Measurements from ENCODE around the gene GIGYF1.
"Not testable (repeated sequence)": the region's sequence is repeated elsewhere in the genome, so short reads cannot be mapped to it uniquely, and the experiment has no call there.

The GIGYF1 gene

GRCh38 chr7:100706672-100707311 lies 12.7 kb upstream of the GIGYF1 start:
- no peak for DNase-seq

DNA sequence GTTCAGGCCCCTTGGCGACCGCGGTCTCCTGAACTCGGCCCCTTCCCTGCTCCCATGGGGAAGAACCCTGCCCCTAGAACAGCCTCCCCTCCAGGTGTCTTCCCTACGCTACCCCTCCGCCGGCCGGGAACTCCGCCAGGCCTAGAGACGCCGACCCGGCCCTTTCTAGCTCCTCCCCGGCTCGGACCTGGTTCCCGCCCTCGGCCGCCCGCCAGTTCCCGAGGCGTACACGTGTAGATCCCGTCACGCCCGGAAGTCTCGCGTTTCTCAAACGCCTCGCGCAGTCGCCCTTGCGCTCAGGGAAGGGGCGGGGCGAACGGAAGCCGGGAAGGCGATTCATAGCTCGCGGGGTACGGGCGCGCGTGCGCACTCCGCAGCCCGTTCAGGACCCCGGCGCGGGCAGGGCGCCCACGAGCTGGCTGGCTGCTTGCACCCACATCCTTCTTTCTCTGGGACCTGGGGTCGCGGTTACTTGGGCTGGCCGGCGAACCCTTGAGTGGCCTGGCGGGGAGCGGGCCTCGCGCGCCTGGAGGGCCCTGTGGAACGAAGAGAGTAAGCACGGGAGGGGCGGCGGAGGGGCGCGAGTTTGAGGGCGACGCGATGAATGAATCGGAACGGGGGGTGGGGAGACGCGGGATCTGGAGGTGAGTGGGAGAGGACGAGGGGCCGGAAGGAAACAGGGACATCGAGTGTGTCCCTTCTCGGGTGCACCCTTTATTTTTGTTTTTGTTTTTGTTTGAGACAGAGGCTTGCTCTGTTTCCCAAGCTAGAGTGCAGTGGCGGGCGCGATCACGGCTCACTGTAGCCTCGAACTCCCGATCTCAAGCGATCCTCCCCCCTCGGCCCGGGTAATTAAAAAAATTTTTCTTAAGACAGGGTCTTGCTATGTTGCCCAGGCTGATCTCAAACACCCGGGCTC lies 12.0 kb upstream of the GIGYF1 start, which contains the start of gene POP7:
POP7 (plus strand) TSS at position 369 of the 919 bp plus-strand sequence. CDS start 710 bp downstream, outside the sequence.
- peak; percentile 95 for DNase-seq

- DNase-seq, result peak; percentile 50
Measured at GRCh38 chr7:100705320-100705752, 11.3 kb upstream of the GIGYF1 start.

DNA sequence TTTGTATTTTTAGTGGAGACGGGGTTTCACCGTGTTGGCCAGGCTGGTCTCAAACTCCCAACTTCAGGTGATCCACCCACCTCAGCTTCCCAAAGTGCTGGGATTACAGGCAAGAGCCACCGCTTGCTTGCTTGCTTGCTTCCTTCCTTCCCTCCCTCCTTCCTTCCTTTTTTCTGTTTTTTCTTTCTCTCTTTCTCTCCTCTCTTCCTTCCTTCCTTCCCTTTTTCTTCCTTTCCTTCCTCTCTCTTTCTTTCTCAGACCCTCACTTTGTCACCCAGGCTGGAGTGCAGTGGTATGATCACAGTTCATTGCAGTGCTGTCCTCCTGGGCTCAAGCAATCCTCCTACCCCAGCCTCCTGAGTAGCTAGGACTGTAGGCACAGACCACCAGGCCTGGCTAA lies 7.0 kb upstream of the GIGYF1 start:
- not testable (repeated sequence) for DNase-seq

DNA sequence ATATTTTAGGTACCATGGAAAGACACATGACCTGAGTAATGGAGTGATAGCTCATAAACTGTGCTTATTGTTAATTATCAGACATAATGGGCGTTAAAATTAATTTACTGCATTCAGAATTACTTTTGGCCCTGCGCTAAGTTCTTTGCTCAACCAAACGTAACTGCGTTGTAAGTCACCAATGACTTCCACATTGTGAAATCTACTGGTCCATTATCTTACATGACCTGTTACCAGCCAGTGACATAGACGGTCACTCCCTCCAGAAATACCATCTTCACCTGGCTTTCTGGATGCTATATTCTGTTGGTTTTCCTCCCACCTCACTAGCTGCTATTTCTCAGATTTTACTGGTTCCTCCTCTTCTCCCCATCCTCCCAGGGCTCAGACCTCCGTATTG lies 5.0 kb upstream of the GIGYF1 start:
- DNase-seq, result no peak

DNA sequence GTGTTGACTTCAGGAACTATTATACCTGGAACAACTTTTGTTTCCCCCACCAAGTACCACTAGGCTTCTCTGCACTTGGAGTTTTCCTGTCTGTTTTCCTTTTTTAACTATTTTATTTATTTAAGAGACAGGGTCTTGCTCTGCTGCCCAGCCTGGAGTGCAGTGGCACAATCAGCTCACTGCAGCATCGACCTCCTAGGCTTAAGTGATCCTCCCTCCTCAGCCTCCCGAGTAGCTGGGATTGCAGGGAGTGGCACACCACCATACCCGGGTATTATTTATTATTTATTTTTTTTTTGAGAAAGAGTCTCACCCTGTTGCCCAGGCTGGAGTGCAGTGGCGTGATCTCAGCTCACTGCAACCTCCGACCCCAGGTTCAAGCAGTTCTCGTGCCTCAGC lies 2.1 kb upstream of the GIGYF1 start:
- DNase-seq, result no peak

DNA sequence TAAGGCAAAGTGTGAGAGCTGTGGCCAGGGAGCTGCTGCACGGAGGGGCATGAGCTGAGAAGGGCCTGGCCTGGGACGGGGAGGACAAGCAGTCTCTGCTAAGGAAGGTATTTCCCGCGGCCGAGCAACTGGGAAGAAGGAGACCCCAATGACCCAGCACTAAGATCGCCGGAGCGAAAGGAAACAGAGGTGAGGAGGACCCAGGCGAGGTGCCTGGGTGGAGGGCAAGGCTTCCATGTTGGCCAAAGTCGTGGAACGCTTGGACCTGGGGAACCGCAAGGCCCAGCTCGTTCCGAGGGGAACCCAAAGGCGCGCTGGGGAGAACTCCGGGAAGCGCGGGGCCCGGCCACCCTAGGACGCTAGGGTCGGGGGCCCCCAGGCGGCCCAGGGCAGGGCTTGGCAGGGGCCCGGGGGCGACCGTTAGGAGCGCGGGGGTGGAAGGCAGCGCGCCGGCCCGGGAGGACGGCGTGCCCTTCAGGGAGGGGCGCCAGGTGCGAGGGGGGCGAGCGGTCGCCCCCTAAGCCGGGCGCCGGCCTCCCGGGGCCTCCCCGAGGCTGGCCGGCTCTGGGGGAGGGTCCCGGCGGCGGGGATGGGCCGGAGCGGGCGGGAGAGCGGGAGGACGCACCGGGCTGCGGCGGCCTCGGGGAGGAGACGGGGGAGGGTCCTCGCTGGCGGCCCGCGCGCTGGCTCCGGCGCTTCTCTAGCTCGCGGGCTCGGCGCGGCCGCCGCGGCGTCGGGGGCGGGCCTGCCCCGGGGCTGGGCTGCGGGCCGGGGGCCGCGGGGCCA lies 545 bp downstream of the GIGYF1 start:
- DNase-seq, result no peak

- DNase-seq, result no peak
Measured at GRCh38 chr7:100692578-100692961, 1.5 kb downstream of the GIGYF1 start.

DNA sequence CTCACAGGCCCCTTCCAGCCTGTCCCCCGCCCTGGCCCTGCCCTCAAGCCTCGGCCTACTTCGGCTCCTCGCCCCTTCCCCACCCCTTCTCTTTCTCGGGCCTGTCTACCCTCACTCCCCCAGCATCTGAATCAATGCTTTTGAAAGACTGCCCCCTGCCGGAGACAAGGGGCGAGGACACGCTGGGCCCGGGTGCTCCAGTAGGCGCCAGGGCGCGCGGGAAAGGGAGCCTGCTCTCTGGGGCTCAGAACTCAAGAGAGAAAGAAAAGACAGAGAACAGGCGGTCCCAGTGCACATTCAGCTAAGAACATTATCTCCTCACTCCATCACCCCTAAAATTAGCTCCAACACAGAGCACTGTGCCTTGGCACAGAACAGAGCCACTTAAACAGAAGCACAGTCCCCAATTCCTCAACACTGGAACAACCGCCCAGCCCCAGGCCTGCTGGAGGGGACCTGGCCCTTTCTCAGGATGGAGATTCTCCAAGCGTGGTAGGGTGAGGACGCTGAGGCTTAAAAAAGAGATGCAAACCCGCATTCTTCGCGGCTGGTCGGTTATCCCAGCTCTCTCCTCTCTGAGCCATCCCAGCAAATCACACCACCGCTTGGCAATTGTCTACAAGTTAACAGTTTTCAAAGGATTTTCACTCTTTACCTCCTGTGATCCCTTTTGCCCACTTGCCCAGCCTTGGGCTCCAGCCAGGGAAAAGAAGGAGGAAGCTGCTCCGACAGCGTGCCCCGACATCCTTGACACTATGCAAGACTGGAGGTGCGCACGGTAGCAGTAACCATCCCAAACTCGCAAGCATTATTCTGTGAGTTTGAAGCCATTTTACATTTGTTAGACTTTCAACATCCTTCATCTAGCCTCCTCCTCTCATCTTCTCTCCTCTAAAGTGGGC lies 2.1 kb downstream of the GIGYF1 start:
- DNase-seq, result peak; percentile 24

DNA sequence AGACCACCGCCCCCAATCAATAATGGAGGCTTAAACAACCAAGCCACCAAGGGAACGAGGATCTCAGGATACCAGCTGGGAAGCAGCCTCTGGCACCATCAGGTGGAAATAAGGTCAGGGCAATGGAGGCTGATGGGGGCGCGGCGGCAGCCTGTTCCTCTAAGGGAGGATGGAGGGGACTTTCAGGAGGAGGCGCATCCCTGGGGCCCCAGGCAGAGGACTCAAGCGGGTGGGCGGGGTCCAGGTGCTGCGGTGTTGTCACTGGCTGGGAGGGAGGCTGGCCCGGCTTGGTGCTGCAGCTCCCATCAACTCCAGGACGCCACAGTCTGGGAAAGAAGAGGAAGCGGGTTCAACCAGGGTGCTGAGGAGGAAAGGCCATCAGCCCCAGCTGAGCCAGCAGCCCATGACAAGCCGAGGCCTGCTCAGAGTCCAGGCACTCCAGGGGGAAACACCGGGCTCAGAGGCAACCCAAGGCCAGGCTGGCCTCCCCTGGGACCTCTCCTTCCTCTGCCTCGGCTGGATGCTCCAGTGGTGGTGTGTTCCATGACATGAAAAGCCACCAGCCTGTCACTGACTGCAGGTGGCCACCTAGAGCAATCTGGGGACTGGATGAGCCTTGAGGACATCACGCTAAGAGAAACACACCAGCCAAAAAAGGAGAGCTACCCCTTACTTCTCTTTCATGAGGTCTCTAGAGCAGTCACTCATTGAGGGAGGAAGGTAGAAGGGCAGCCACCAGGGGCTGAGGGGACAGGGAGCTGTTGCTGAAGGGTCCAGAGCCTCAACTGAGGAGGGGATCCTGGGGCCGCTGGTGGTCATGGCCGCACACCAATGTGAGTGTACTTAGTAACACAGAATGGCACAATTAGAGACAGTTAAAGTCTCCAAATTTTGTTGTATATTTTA lies 4.6 kb downstream of the GIGYF1 start:
- no peak for DNase-seq

- DNase-seq, result no peak
Measured at GRCh38 chr7:100688326-100688860, 5.7 kb downstream of the GIGYF1 start.

GRCh38 chr7:100687751-100688300 lies 6.2 kb downstream of the GIGYF1 start:
- no peak for DNase-seq

GRCh38 chr7:100687261-100687660 lies 6.8 kb downstream of the GIGYF1 start:
- no peak for DNase-seq

GRCh38 chr7:100686822-100687211 lies 7.2 kb downstream of the GIGYF1 start:
- no peak for DNase-seq

DNA sequence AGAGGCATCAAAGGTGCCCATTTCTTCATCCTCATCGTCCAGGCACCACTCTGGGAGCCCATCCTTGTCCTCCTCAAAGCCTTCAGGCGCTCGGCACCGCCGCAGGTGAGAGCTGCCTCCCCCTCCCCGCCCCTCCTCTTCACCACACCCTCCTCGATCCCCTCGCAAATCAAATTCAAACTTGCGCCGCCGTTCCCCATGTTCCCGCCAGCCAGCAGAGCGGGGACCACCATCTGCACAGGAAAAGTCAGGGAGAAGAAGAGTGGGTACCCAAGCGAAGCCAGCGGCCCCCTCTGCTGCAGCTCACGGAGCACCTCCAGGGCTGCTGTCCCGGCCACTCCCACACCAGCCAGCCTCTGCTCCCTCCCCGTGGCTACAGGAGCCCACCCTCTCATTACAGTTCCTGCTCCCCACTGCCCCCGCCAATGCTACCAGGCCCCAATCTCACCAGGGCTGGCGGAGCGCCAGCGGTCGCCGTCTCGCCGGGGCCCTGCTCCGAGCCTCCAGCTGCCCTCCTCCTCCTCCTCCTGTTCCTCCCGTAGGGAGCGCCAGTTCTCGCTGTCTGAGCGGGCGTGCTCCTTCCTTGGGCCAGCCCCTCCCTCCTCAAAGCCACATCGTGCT lies 7.7 kb downstream of the GIGYF1 start:
- DNase-seq, result no peak

DNA sequence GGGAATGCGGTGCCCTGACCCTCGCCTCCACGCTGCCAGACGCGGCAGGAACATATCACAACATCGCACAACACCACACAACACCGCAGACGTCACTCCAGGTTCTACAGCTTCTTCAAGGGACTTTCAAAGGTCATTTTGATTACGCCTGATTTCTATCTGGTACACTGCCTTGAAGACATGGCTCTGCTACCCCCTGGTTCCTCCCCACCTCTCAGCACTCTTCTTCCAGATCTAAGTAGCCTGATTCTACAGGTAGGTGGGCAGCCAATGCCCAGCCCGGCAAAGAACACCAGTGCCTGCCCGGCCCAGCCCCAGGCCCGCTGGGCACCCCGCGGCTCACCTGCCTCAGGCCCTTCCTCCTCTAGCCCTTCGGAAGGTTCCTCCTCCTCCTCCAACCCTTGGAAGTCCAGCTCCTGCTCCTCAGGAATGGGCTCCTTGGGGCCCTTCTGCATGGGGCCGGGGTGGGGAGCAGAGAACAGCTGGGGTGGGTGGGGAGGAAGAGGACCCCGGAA lies 8.4 kb downstream of the GIGYF1 start:
- DNase-seq, result no peak

GRCh38 chr7:100685049-100685605 lies 8.9 kb downstream of the GIGYF1 start:
- no peak for DNase-seq

DNA sequence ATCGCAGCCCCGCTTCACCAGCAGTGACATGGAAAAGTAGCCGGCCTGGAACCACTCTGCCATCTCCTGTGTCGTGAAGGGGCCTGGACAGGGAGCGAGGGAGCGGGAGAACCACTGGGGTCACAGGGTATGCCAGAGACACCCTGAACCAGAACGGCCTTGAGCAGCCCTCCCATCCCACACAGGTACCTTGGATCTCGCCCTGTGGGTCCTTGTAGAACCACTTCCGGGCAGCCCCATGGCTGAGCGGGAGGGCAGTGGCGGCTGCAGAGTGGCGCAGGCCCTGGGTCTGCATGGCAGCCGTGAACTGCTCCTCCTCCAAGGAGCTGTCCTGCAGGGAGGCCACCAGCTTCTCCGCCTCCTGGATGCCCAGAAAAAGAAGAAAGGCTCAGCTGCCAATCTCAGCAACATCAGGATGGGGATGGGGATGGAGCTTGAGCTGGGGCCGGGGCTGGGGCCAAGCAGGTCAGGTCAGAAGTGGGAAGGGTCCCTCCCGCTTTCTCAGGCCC lies 9.5 kb downstream of the GIGYF1 start:
- no peak for DNase-seq
